Adipocyte (in vitro differentiated cells): ENCODE measurements around the gene ANKMY1.

Experiments used
- DNase-seq: peaks from one replicate; pipeline ENCODE4 v3.0.0-alpha.2; 2015; ENCODE audit warnings: low read depth
- H3K27me3 ChIP-seq: replicated peaks from 2 replicates; pipeline ENCODE4 v1.7.0; 2013; ENCODE audit warnings: mild to moderate bottlenecking, low read length, moderate library complexity; ENCODE audit not compliant: control insufficient read depth, insufficient read depth
- H3K36me3 ChIP-seq: 2 replicates; pipeline ENCODE4 v1.7.0; 2013; ENCODE audit warnings: low read length, mild to moderate bottlenecking, moderate library complexity; ENCODE audit not compliant: control insufficient read depth, insufficient read depth, severe bottlenecking
- H3K4me1 ChIP-seq: 2 replicates; pipeline ENCODE4 v1.7.0; 2013; ENCODE audit warnings: mild to moderate bottlenecking, low read length, moderate library complexity; ENCODE audit not compliant: control insufficient read depth, insufficient read depth
- H3K4me3 ChIP-seq: 2 replicates; pipeline ENCODE4 v1.7.0; 2013; ENCODE audit warnings: mild to moderate bottlenecking, low read length, moderate library complexity
- H3K9ac ChIP-seq: 2 replicates; pipeline ENCODE4 v1.7.0; 2013; ENCODE audit warnings: mild to moderate bottlenecking, low read length, moderate library complexity
- H3K9me3 ChIP-seq: 2 replicates; pipeline ENCODE4 v1.7.0; 2013; ENCODE audit warnings: mild to moderate bottlenecking, low read length, moderate library complexity; ENCODE audit not compliant: control insufficient read depth

The ANKMY1 gene

DNA sequence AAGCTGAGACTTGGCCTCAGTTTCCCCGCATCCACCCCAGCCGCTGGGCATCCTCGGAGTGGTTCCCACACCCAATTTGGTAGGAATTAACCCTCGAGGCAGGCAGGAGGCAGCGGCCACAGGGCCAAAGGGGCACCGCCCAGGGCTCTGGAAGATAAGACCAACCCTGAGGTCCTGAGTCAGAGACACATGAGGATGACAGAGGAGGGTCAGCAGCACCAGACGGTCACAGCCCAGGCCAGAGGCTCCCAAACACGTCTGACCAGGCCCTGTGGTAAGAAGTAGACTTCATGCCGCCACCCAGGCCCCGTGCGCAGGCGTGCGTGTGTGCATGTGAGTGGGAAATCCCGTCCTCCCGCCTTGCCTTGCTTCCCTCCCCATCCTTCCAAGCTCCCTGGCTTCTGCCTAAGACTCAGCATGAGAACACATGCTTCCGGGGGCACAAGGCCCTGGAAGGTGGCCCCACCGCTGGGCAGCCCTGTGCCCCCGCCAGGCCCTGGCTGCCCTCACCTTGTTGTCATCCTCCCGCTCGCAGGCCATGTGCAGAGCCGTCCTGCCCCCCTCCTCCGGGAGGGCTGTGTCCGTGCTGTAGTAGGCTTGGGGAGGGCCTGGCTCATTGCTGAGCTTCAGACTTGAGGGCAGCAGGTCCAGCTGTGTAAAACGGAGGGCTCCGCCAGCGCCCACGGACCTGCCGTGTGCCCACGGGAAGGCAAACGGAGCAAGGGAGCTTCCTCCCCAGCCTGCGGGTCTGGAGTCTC, 46.3 kb downstream of the ANKMY1 start:
- no peak overlapping the region for H3K9ac ChIP-seq
- no peak for DNase-seq
- H3K4me1 ChIP-seq, result peaks cover 3% of the 10 kb centered on the region
- no peak overlapping the region for H3K4me3 ChIP-seq
- peaks cover 2% of the 10 kb centered on the region for H3K36me3 ChIP-seq
- H3K9me3 ChIP-seq, result no peaks in the 10 kb centered on the region
- H3K27me3 ChIP-seq, result no peaks in the 10 kb centered on the region

DNA sequence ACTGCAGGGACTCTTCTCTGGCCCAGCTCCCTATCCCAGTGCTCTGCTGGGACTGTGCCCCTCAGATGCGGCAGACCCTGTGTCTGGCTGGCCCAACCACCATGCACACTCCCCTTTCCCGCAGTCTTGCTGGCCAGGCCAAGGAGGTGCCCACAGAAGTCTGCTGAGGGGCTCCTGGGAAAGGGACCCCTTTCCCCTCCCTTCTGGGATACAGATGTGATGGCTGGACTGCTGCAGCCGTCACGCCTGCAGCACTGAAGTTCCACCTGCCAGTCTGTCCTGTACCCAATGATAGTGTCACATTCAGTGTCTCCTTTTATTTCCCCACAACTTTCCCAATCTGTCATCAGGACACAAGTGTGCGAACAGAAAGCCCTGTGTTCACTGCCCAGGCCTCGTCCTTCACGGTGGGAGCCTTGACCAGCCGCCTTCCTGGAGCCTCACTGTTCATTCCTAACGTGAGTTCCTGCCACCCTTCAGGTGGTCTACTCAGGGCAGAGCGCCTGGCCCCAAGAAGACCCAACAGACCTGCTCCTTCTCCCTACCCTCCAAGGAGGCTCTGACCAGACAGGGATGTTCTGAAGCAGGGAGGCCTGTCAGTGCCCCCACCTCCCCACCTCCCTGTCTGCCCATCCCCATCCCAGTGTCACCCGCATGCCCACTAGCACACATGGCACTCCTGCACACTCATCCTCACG, 47.1 kb downstream of the ANKMY1 start:
- H3K4me3 ChIP-seq, result no peak overlapping the region
- peaks cover 2% of the 10 kb centered on the region for H3K36me3 ChIP-seq
- H3K9ac ChIP-seq, result no peak overlapping the region
- H3K4me1 ChIP-seq, result peaks cover 3% of the 10 kb centered on the region
- no peaks in the 10 kb centered on the region for H3K9me3 ChIP-seq
- no peaks in the 10 kb centered on the region for H3K27me3 ChIP-seq
- no peak for DNase-seq

DNA sequence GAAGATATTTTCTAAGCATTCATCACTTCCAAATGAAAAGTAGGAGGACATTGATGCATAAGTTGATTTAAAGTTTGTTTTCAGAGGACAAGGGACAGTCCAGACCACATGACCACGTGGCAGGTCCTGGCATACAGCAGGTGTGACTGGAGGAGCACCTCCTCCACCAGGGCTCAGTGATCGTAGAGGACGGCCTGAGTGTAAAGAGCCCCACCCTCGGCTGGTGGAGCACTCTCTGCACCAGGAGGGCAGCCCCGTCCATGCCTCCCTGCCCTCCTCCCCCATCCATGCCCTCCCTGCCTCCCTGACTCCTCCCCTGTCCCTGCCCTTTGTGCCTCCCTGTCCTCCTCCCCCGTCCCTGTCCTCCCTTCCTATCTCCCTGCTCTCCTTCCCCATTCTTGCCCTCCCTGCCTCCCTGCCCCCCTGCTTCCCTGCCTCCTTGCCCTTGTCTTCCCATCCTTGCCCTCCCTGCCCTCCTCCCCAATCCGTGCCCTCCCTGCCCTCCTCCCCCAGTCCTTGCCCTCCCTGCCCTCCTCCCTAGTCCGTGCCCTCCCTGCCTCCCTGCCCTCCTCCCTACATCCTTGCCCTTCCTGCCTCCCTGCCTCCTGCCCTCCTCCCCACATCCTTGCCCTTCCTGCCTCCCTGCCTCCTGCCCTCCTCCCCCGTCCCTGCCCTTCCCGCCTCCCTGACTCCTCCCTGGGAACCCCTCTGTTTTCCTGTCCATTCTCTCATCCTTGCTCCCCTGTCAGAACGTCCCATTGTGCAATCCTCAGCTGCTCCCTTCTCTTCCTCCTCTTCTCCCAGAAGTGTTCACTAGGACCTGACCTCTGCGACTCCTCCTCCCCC, 47.9 kb downstream of the ANKMY1 start:
- H3K4me3 ChIP-seq, result no peak overlapping the region
- peaks cover 2% of the 10 kb centered on the region for H3K36me3 ChIP-seq
- H3K9me3 ChIP-seq, result no peaks in the 10 kb centered on the region
- H3K4me1 ChIP-seq, result peaks cover 3% of the 10 kb centered on the region
- DNase-seq, result no peak
- H3K27me3 ChIP-seq, result no peaks in the 10 kb centered on the region
- no peak overlapping the region for H3K9ac ChIP-seq

DNA sequence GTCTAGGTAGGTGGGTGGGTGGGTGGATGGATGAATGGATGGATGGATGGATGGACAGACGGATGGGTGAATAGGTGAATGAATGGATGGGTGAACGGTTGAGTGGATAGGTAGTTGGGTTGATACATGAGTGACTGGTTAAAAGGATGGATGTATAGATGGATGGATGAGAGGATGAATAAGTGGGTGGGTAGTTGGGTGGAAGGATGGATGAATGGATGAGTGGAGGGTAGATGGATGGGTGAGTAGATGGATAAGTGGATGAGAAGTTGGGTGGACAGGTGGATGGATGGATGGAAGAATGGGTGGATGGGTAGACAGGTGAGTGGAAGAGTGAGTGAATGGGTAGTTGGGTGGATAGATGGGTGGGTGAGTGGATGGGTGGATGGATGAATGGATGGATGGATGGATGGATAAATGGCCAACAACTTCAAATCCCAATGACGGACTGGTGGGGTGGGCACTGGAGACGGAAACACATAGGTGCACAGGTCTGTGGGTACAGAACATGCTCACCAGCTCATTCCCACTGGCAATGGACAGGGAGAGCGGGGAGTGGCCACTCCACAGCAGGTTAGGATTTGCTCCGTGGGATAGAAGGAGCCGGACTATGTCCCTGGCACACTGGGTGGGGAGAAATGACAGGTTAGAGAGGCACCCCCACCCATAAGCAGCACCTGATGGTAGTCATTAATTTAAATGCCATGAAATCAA, 48.8 kb downstream of the ANKMY1 start:
- Histone ChIP-seq H3K4me3 (no peak overlapping the region), H3K4me1 (peaks cover 1% of the 10 kb centered on the region), H3K9me3 (no peaks in the 10 kb centered on the region), H3K9ac (no peak overlapping the region), H3K36me3 (peaks cover 2% of the 10 kb centered on the region), H3K27me3 (no peaks in the 10 kb centered on the region)
- no peak for DNase-seq

DNA sequence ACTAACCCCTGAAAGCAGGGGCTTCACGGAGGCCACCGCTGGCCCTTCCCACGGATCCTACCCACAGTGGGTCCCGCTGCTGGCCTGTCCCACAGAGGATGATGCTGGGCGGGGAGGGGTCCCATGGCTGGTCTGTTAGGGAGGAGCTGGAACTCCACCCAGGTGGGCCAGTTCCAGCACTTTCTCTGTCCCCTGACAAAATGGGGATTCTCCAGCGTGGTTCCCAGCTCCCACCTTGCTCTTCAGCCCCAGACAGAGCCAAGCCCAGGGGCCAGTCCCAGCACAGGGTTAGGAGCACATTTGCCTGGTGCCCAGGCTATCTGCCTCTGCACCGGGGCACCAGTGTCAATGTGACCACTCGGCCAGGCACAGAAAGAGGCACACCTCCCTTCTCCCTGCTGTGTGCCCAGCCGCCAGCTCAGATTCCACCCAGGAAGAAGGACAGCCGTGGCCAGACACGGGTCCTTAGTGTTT, 50.0 kb downstream of the ANKMY1 start:
- H3K4me3 ChIP-seq, result no peak overlapping the region
- no peak for DNase-seq
- H3K4me1 ChIP-seq, result no peaks in the 10 kb centered on the region
- H3K36me3 ChIP-seq, result peaks cover 2% of the 10 kb centered on the region
- no peaks in the 10 kb centered on the region for H3K27me3 ChIP-seq
- no peaks in the 10 kb centered on the region for H3K9me3 ChIP-seq
- no peak overlapping the region for H3K9ac ChIP-seq

DNA sequence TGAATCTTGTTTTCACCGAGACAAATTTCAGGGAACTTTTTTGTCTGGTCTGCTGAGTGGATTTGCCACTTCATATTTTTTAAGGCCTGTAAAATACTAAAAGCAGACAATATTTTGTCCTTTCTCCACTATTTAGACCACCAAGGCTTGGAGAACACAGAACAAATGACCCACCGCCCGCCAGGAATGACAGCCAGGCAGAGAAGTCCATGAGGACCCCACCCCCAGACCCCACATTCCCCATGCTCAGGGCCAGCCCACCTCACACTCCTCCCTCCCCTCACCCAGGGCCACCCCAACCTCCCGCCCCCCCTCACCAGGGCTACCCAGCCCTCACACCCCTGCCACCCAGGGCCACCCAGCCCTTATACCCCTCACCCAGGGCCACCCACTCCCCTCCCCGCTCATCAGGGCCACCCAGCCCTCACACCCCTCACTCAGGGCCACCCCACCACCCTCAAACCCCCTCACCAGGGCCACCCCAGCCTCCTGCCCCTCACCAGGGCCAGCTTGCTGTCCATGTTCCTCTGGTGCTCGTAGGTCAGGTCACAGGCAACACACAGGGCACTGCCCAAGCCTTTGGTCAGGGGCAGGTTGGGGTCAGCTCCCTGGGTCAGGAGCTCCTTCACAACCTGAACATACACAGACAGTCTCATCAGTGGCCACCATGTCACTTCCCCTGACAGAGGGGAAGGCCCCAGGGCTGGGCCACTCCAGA, 50.6 kb downstream of the ANKMY1 start:
- Histone ChIP-seq H3K36me3 (peaks cover 2% of the 10 kb centered on the region), H3K9ac (no peak overlapping the region), H3K4me3 (no peak overlapping the region), H3K9me3 (no peaks in the 10 kb centered on the region), H3K27me3 (no peaks in the 10 kb centered on the region), H3K4me1 (no peaks in the 10 kb centered on the region)
- DNase-seq, result no peak

DNA sequence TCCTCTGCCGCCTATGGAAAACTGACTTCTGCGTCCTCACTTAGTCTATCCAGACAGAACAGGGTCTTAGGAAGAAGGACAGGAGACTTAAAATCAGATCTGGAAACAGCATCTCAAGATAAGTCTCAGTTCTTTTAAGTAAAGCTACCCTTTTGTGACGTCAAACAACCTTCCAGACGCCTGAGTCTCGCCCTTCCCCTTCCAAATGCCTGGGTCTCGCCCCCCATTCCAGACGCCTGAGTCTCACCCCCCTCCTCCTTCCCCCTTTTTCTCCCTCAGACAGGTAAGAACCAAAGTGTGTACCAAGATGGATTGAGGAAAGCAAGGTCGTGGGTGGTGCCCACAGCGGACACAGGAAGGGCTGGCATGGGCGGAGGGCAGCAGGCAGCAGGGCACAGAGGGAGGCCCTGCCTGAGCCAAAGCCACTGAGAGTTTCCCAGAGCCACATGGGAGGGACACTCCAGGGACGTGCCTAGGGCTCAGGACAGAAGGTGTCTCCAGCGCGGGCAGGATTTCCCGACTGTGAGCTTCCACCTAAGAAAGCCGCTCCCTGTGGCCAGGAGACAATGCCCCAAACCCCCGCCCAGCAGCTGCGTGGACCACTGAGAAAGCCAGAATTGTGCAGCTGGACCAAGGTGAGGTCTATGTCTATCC, 51.3 kb downstream of the ANKMY1 start:
- no peaks in the 10 kb centered on the region for H3K27me3 ChIP-seq
- no peak for DNase-seq

DNA sequence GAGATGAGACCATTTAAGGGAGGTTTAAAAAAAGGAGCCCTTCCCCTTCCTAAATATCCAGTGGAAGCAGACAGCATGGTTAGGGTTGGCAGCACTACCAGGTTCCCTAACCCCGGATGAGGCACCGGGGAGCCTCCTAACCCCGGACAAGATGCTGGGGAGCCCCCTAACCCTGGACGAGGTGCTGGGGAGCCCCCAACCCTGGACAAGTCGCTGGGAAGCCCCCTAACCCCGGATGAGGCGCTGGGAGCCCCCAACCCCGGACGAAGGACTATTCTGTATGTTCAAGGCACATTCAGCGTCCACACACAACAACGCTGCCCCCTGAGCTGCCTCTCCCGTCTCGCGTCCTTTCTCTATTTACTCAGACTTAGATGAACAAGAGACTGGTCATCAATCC, 51.9 kb downstream of the ANKMY1 start:
- Histone ChIP-seq H3K4me3 (no peak overlapping the region), H3K9ac (no peak overlapping the region), H3K9me3 (no peaks in the 10 kb centered on the region), H3K27me3 (no peaks in the 10 kb centered on the region), H3K4me1 (no peaks in the 10 kb centered on the region), H3K36me3 (no peaks in the 10 kb centered on the region)
- no peak for DNase-seq

More for the DNA sequence above, 51.3 kb downstream of the ANKMY1 start:
- H3K9ac ChIP-seq, result no peak overlapping the region
- H3K9me3 ChIP-seq, result no peaks in the 10 kb centered on the region
- H3K4me1 ChIP-seq, result no peaks in the 10 kb centered on the region
- H3K4me3 ChIP-seq, result no peak overlapping the region
- H3K36me3 ChIP-seq, result no peaks in the 10 kb centered on the region

DNA sequence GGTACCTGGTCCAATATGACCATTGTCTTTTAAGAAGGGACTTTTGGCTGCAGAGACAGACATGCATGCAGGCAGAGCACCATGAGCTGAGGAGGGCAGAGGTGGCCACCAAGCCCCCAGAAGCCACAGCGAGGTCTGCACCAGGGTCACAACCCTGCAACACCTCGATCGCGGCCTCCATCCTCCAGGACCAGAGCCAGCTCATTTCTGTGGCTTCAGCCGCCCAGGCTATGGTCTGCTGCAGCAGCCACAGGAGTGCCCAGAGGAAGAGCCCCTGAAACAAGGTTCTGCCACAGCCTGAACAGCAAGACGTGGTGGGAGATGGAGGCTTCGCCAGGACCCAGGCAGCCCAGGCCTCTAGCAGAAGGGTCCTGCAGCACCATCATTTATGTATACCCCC, 53.9 kb downstream of the ANKMY1 start:
- no peak for DNase-seq
- Histone ChIP-seq H3K27me3 (no peaks in the 10 kb centered on the region), H3K9me3 (no peaks in the 10 kb centered on the region), H3K4me3 (no peak overlapping the region), H3K36me3 (no peaks in the 10 kb centered on the region), H3K9ac (no peak overlapping the region), H3K4me1 (no peaks in the 10 kb centered on the region)

DNA sequence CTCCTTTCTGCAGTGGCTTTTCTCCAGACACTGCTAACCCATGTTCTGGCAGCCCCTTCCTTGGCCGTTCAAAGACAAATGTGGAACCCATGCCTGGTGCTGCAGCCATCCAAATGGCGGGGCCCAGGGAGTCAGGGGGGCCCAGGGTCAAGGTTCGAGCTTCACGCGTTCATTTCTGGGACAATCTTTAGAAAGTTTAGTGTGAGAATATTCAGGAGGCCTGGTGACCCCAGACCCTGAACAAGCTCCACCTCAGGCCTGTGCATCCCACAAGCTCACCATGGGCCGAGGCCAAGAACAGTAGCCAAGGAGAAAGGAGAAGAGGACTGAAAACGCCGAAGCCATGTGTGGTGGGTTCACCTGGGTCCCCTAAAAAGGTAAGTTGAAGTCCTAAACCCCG, 54.4 kb downstream of the ANKMY1 start:
- no peaks in the 10 kb centered on the region for H3K9me3 ChIP-seq
- H3K4me1 ChIP-seq, result no peaks in the 10 kb centered on the region
- H3K9ac ChIP-seq, result no peak overlapping the region
- no peak overlapping the region for H3K4me3 ChIP-seq
- no peaks in the 10 kb centered on the region for H3K36me3 ChIP-seq
- no peaks in the 10 kb centered on the region for H3K27me3 ChIP-seq
- DNase-seq, result no peak
